Measurements from ENCODE around the gene PSMC3IP.

- TF ChIP-seq, protein P1, sequence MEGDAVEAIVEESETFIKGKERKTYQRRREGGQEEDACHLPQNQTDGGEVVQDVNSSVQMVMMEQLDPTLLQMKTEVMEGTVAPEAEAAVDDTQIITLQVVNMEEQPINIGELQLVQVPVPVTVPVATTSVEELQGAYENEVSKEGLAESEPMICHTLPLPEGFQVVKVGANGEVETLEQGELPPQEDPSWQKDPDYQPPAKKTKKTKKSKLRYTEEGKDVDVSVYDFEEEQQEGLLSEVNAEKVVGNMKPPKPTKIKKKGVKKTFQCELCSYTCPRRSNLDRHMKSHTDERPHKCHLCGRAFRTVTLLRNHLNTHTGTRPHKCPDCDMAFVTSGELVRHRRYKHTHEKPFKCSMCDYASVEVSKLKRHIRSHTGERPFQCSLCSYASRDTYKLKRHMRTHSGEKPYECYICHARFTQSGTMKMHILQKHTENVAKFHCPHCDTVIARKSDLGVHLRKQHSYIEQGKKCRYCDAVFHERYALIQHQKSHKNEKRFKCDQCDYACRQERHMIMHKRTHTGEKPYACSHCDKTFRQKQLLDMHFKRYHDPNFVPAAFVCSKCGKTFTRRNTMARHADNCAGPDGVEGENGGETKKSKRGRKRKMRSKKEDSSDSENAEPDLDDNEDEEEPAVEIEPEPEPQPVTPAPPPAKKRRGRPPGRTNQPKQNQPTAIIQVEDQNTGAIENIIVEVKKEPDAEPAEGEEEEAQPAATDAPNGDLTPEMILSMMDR (conservative IDR thresholded peaks at IDR 0.05; ENCODE audit: low read depth, low read length) = no peak
- TF ChIP-seq EZH2 (IDR thresholded peaks at IDR 0.05; ENCODE audit: borderline replicate concordance, low read depth, low read length, poor library complexity, severe bottlenecking) = no peak
These were observed 31.0 kb upstream of the PSMC3IP start for GRCh38 chr17:42608305-42609181.
